ENCODE data around the gene MR1.

GRCh38 chr1:181037386-181037785, 3.6 kb downstream of the MR1 start:
- TF ChIP-seq CTCF (IDR thresholded peaks at IDR 0.05; ENCODE audit: insufficient read depth, low read depth, low read length) (no peak), EZH2 (IDR thresholded peaks at IDR 0.05; ENCODE audit: insufficient read depth, low read length) (no peak)
